ENCODE results near the gene PDE3B.
"Not testable (repeated sequence)": the region's sequence is repeated elsewhere in the genome, so short reads cannot be mapped to it uniquely, and the experiment has no call there.

The PDE3B gene

GRCh38 chr11:14676068-14676467 is 32.5 kb downstream of the PDE3B start:
- Histone ChIP-seq H3K27ac (ENCODE audit: low read depth, low read length, severe bottlenecking) (no peak overlapping the region), H3K4me1 (ENCODE audit: control insufficient read depth, insufficient read depth, low read length, poor library complexity, severe bottlenecking) (no peaks in the 10 kb centered on the region), H3K4me3 (ENCODE audit: extremely low read depth, insufficient read depth, low read length, poor library complexity, severe bottlenecking) (no peak overlapping the region), H3K9me3 (ENCODE audit: control insufficient read depth, low read length) (no peaks in the 10 kb centered on the region), H3K36me3 (ENCODE audit: control insufficient read depth, insufficient read depth, low read length) (no peaks in the 10 kb centered on the region)
- WGBS, 2 experiments (ENCODE audit: insufficient coverage in 2 of 2), result 100% methylated on average over 1 of the region's 2 CpGs; no CpG with 5 or more reads in 1 of the 2 experiments

GRCh38 chr11:14677146-14677545 is 33.5 kb downstream of the PDE3B start:
- Histone ChIP-seq H3K36me3 (ENCODE audit: control insufficient read depth, insufficient read depth, low read length) (no peaks in the 10 kb centered on the region), H3K9me3 (ENCODE audit: control insufficient read depth, low read length) (no peaks in the 10 kb centered on the region), H3K4me3 (ENCODE audit: extremely low read depth, insufficient read depth, low read length, poor library complexity, severe bottlenecking) (no peak overlapping the region), H3K4me1 (ENCODE audit: control insufficient read depth, insufficient read depth, low read length, poor library complexity, severe bottlenecking) (no peaks in the 10 kb centered on the region), H3K27ac (ENCODE audit: low read depth, low read length, severe bottlenecking) (no peak overlapping the region)
- WGBS, 2 experiments (ENCODE audit: insufficient coverage in 2 of 2), result no CpG with 5 or more reads among the region's 2 CpGs

GRCh38 chr11:14678350-14678749 is 34.7 kb downstream of the PDE3B start:
- Histone ChIP-seq H3K4me3 (ENCODE audit: extremely low read depth, insufficient read depth, low read length, poor library complexity, severe bottlenecking) (no peak overlapping the region), H3K36me3 (ENCODE audit: control insufficient read depth, insufficient read depth, low read length) (no peaks in the 10 kb centered on the region), H3K27ac (ENCODE audit: low read depth, low read length, severe bottlenecking) (no peak overlapping the region), H3K4me1 (ENCODE audit: control insufficient read depth, insufficient read depth, low read length, poor library complexity, severe bottlenecking) (no peaks in the 10 kb centered on the region), H3K9me3 (ENCODE audit: control insufficient read depth, low read length) (no peaks in the 10 kb centered on the region)
- no CpG with 5 or more reads among the region's 2 CpGs for WGBS, 2 experiments (ENCODE audit: insufficient coverage in 2 of 2)

- Histone ChIP-seq H3K9me3 (ENCODE audit: control insufficient read depth, low read length) (peaks cover 5% of the 10 kb centered on the region), H3K36me3 (ENCODE audit: control insufficient read depth, insufficient read depth, low read length) (no peaks in the 10 kb centered on the region), H3K4me1 (ENCODE audit: control insufficient read depth, insufficient read depth, low read length, poor library complexity, severe bottlenecking) (no peaks in the 10 kb centered on the region), H3K4me3 (ENCODE audit: extremely low read depth, insufficient read depth, low read length, poor library complexity, severe bottlenecking) (no peak overlapping the region), H3K27ac (ENCODE audit: low read depth, low read length, severe bottlenecking) (no peak overlapping the region)
- 85 to 89% methylated on average over 3 of the region's 3 CpGs for WGBS, 2 experiments (ENCODE audit: insufficient coverage in 2 of 2)
Measured at GRCh38 chr11:14679662-14680061, 36.1 kb downstream of the PDE3B start.

- 92 to 97% methylated on average over 3 to 4 of the region's 6 CpGs for WGBS, 2 experiments (ENCODE audit: insufficient coverage in 2 of 2)
- H3K4me3 ChIP-seq (ENCODE audit: extremely low read depth, insufficient read depth, low read length, poor library complexity, severe bottlenecking); H3K36me3 ChIP-seq (ENCODE audit: control insufficient read depth, insufficient read depth, low read length); H3K4me1 ChIP-seq (ENCODE audit: control insufficient read depth, insufficient read depth, low read length, poor library complexity, severe bottlenecking); H3K27ac ChIP-seq (ENCODE audit: low read depth, low read length, severe bottlenecking); H3K9me3 ChIP-seq (ENCODE audit: control insufficient read depth, low read length): not testable (repeated sequence)
Measured at GRCh38 chr11:14684234-14684915, 40.8 kb downstream of the PDE3B start.

- Histone ChIP-seq H3K36me3 (ENCODE audit: control insufficient read depth, insufficient read depth, low read length) (no peaks in the 10 kb centered on the region), H3K4me3 (ENCODE audit: extremely low read depth, insufficient read depth, low read length, poor library complexity, severe bottlenecking) (no peak overlapping the region), H3K9me3 (ENCODE audit: control insufficient read depth, low read length) (peaks cover 5% of the 10 kb centered on the region), H3K4me1 (ENCODE audit: control insufficient read depth, insufficient read depth, low read length, poor library complexity, severe bottlenecking) (no peaks in the 10 kb centered on the region), H3K27ac (ENCODE audit: low read depth, low read length, severe bottlenecking) (no peak overlapping the region)
Measured at GRCh38 chr11:14687456-14687855, 43.9 kb downstream of the PDE3B start.

GRCh38 chr11:14687943-14688627 is 44.5 kb downstream of the PDE3B start:
- 83% methylated on average over 1 of the region's 2 CpGs; no CpG with 5 or more reads in 1 of the 2 experiments for WGBS, 2 experiments (ENCODE audit: insufficient coverage in 2 of 2)
- no peaks in the 10 kb centered on the region for H3K4me1 ChIP-seq (ENCODE audit: control insufficient read depth, insufficient read depth, low read length, poor library complexity, severe bottlenecking)
- H3K4me3 ChIP-seq (ENCODE audit: extremely low read depth, insufficient read depth, low read length, poor library complexity, severe bottlenecking), result no peak overlapping the region
- no peaks in the 10 kb centered on the region for H3K36me3 ChIP-seq (ENCODE audit: control insufficient read depth, insufficient read depth, low read length)
- no peak overlapping the region for H3K27ac ChIP-seq (ENCODE audit: low read depth, low read length, severe bottlenecking)
- H3K9me3 ChIP-seq (ENCODE audit: control insufficient read depth, low read length), result peaks cover 7% of the 10 kb centered on the region

- H3K4me3 ChIP-seq (ENCODE audit: extremely low read depth, insufficient read depth, low read length, poor library complexity, severe bottlenecking); H3K27ac ChIP-seq (ENCODE audit: low read depth, low read length, severe bottlenecking); H3K4me1 ChIP-seq (ENCODE audit: control insufficient read depth, insufficient read depth, low read length, poor library complexity, severe bottlenecking); H3K36me3 ChIP-seq (ENCODE audit: control insufficient read depth, insufficient read depth, low read length): not testable (repeated sequence)
- H3K9me3 ChIP-seq (ENCODE audit: control insufficient read depth, low read length), result peaks cover 10% of the 10 kb centered on the region
- 100% methylated on average over 1 of the region's 2 CpGs; no CpG with 5 or more reads in 1 of the 2 experiments for WGBS, 2 experiments (ENCODE audit: insufficient coverage in 2 of 2)
Measured at GRCh38 chr11:14695656-14696055, 52.1 kb downstream of the PDE3B start.

GRCh38 chr11:14698771-14699170 is 55.2 kb downstream of the PDE3B start:
- Histone ChIP-seq H3K36me3 (ENCODE audit: control insufficient read depth, insufficient read depth, low read length) (no peaks in the 10 kb centered on the region), H3K27ac (ENCODE audit: low read depth, low read length, severe bottlenecking) (no peak overlapping the region), H3K9me3 (ENCODE audit: control insufficient read depth, low read length) (peaks cover 5% of the 10 kb centered on the region), H3K4me1 (ENCODE audit: control insufficient read depth, insufficient read depth, low read length, poor library complexity, severe bottlenecking) (no peaks in the 10 kb centered on the region), H3K4me3 (ENCODE audit: extremely low read depth, insufficient read depth, low read length, poor library complexity, severe bottlenecking) (no peak overlapping the region)
- no CpG with 5 or more reads among the region's 1 CpG for WGBS, 2 experiments (ENCODE audit: insufficient coverage in 2 of 2)

GRCh38 chr11:14700593-14700992 is 57.0 kb downstream of the PDE3B start:
- no CpG with 5 or more reads among the region's 1 CpG for WGBS, 2 experiments (ENCODE audit: insufficient coverage in 2 of 2)
- Histone ChIP-seq H3K9me3 (ENCODE audit: control insufficient read depth, low read length) (peaks cover 8% of the 10 kb centered on the region), H3K36me3 (ENCODE audit: control insufficient read depth, insufficient read depth, low read length) (no peaks in the 10 kb centered on the region), H3K27ac (ENCODE audit: low read depth, low read length, severe bottlenecking) (no peak overlapping the region), H3K4me3 (ENCODE audit: extremely low read depth, insufficient read depth, low read length, poor library complexity, severe bottlenecking) (no peak overlapping the region), H3K4me1 (ENCODE audit: control insufficient read depth, insufficient read depth, low read length, poor library complexity, severe bottlenecking) (no peaks in the 10 kb centered on the region)

GRCh38 chr11:14702760-14703159 is 59.2 kb downstream of the PDE3B start:
- 88 to 100% methylated on average over 1 of the region's 1 CpG for WGBS, 2 experiments (ENCODE audit: insufficient coverage in 2 of 2)
- no peaks in the 10 kb centered on the region for H3K4me1 ChIP-seq (ENCODE audit: control insufficient read depth, insufficient read depth, low read length, poor library complexity, severe bottlenecking)
- H3K9me3 ChIP-seq (ENCODE audit: control insufficient read depth, low read length), result peaks cover 8% of the 10 kb centered on the region
- H3K4me3 ChIP-seq (ENCODE audit: extremely low read depth, insufficient read depth, low read length, poor library complexity, severe bottlenecking), result no peak overlapping the region
- no peaks in the 10 kb centered on the region for H3K36me3 ChIP-seq (ENCODE audit: control insufficient read depth, insufficient read depth, low read length)
- no peak overlapping the region for H3K27ac ChIP-seq (ENCODE audit: low read depth, low read length, severe bottlenecking)
